GM18858 (cell line): ENCODE results near the gene ZNF718.
"Not testable (repeated sequence)": the region's sequence is repeated elsewhere in the genome, so short reads cannot be mapped to it uniquely, and the experiment has no call there.

ENCODE experiments used
- ATAC-seq: cut with Tn5 transposase; IDR thresholded peaks from one replicate; pipeline ENCODE4 v1.9.1; 2021; ENCODE audit not compliant: unreplicated experiment

Gene ZNF718

DNA sequence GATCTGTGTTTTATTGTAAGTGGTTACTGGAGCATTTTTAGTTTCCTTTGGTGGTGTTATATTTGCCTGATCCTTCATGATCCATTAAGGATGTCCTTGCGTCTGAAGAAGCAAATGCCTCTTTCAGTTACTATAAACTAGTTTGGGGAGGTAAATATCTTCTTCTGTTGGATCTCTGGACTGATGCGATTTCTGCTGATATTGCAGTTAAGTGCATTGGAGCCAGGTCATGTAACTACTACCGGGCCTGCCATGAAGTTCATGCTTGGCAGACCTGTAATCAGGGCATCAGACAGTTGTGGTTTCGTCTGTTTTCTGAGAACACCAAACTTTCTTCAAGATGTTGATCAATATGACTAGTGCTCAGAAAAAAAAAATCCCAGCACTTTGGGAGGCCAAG is 22.9 kb downstream of the ZNF718 start:
- ATAC-seq: no peak

DNA sequence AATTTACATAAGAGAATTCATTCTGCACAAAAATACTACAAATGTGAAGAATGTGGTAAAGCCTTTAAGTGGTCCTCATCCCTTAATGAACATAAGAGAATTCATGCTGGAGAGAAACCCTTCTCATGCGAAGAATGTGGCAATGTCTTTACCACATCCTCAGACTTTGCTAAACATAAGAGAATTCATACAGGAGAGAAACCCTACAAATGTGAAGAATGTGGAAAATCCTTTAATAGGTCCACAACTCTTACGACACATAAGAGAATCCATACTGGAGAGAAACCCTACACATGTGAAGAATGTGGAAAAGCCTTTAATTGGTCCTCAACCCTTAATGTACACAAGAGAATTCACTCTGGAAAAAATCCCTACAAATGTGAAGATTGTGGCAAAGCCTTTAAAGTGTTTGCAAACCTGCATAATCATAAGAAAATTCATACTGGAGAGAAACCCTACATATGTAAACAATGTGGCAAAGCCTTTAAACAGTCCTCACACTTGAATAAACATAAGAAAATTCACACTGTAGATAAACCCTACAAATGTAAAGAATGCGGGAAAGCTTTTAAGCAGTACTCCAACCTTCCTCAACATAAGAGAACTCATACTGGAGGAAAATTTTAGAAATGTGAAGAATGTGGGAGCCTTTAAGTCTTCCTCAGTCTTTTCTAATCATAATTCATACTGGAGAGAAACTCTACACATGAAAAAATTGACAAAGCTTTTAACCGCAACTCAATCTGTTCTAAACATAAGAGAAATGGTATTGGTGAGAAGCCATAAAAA is 37.4 kb downstream of the ZNF718 start:
- no peak for ATAC-seq

DNA sequence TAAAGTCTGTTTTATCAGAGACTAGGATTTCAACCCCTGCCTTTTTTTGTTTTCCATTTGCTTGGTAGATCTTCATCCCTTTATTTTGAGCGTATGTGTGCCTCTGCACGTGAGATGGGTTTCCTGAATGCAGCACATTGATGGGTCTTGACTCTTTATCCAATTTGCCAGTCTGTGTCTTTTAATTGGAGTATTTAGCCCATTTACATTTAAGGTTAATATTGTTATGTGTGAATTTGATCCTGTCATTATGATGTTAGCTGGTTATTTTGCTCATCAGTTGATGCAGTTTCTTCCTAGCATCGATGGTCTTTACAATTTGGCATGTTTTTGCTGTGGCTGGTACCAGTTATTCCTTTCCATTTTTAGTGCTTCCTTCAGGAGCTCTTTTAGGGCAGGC is 45.3 kb downstream of the ZNF718 start:
- not testable (repeated sequence) for ATAC-seq

DNA sequence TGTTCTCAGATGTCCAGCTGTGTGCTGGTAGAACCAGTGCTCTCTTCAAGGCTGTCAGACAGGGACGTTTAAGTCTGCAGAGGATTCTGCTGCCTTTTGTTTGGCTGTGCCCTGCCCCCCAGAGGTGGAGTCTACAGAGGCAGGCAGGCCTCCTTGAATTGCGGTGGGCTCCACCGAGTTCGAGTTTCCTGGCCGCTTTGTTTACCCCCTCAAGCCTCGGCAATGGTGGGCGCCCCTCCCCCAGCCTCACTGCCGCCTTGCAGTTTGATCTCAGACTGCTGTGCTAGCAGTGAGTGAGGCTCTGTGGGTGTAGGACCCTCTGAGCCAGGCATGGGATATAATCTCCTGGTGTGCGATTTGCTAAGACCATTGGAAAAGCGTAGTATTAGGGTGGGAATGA is 47.0 kb downstream of the ZNF718 start:
- ATAC-seq: not testable (repeated sequence)

DNA sequence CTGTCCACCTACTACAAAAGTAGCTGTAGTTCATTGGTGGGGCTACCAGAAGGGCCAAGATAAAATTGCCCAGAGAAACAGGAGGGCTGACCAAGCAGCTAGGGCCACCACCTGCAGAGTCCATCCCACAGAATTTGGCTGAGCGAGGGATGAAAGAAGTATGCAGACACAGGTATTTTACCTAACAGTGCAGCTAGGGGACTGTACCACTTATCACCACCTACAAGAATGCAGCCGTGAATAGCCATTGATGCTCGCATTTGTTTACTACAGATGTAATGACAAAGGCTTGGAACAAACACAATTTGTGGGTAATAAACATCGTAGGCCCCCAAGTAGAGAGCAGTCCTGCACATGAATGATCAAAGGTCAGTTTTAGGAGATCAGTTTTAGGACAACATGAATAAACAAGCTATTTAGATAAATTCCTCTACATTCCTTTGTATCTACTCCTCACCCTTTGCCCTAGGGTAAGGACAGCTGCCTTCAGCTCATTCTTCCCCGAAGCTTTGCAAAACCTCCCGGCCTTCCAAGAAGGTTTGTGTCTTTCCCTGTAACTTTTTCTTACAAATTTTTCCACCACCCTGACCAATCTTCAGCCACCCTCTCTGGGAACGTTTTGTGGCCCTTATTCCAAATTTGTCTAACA is 49.5 kb downstream of the ZNF718 start:
- ATAC-seq: no peak

DNA sequence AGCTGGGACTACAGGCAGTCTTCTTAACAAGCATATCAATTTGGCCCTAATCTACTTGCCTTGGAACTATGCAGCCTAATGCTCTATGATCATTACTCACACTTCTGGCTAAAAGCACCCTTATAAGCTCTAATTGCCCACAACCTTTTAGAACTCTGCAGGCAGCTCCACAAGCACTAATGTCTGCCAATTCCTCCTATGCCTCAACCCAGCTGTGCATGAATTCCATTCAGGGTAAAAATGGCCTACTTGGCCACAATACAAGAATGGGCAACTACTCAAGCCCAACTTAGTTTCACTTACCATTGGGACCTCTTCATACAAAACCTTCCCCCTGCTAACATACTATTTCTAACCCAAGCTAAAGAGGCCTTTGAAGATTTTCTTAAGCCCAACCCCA is 51.7 kb downstream of the ZNF718 start:
- ATAC-seq: no peak

DNA sequence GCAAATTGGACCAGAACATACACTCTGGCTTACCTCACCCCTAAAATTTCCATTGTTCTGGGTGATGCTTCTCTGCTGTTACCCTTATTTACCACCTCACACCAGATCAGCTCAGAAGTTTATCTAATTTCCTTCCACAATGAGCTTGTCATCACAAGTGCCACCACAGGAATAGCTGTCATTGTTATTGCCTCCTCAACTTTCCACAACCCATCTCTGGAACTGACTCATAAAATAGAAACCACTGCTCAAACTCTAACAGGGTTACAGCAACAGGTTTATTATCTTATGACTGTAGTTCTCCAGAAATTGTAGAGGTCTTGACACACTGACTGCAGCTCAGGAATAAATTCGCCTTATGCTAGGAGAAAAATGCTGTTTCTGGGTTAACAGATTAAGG is 52.7 kb downstream of the ZNF718 start:
- ATAC-seq: no peak

DNA sequence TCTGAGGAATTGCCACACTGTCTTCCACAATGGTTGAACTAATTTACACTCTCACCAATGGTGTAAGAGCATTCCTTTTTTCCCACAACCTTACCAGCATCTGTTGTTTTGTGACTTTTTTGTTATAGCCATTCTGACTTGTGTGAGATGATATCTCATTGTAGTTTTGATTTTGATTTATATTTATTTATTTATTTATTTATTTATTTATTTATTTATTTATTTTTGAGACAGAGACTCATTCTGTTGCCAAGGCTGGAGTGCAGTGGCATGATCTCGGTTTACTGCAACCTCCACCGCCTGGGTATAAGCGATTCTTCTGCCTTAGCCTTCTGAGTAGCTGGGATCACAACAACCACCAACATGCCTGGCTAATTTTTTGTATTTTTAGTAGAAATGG is 57.9 kb downstream of the ZNF718 start:
- ATAC-seq: not testable (repeated sequence)

DNA sequence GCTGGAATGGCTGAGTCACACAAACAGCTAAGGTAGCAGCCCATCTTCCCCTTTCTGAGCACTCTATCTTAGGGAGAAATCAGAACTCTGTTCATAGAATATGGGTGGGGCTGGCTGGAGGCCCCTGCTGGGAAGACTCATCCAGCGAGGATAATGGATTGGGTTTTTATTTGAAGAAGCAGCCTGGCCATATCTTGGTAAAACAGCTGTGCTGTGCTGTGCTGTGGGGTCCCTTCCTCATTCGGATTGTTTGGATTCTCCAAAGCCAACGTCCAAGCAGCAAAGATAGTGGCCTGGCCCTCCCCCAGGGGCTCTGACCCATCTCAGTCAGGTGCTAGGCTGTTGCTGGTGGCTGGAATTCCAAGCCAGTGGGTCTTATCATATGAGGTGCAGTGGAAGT is 63.8 kb downstream of the ZNF718 start:
- no peak for ATAC-seq

DNA sequence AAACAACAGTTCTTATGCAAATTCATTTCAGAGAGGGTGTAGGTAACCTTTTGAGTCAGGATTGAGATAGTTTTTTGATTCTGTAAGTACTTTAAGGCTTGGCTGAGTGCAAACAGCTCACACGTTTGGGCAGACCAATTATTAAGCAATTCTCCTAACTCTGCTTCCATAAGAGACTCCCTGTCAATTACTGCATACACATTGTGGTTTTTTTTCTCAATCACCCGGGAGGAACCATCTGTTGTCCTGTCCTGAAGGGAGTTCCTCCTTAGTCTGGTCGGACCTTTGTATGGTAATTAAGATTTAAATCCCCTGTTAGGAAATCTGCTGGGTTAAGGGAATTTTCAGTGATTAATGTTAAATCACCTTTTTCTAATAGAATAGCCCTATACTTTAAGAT is 70.9 kb downstream of the ZNF718 start:
- ATAC-seq: not testable (repeated sequence)

DNA sequence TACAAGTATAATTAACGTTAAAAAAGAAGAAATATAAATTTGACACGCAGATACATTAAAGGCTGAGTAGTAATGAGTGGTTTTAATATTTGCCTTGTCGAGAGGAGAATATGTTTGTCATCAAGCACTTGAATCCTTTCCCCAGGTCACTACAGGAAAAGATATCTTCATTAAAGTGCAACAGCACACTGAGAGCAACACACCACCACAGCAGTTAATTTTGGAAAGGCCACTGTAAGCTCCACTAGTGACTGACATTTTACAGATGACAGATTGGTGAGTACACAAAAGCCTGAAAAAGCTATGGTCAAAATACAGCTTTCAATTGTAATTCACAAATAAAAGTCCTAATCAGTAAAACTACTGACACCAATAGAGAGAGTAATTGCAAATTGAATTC is 76.6 kb downstream of the ZNF718 start:
- ATAC-seq: no peak

DNA sequence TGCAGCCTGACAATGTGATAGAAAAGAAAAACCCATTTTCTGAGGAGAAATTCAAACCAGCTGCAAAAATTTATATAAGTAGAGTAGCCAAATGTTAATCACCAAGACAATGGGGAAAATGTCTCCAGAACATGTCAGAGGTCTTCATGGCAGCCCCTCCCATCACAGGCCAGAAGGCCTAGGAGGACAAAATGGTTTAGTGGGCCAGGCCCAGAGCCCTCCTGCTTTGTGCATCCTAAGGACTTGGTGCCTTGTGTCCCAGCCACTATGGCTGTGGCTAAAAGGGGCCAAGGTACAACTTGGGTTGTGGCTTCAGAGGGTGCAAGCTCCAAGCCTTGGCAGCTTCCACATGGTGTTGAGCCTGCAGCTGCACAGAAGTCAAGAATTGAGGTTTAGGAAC is 78.5 kb downstream of the ZNF718 start:
- ATAC-seq: not testable (repeated sequence)

DNA sequence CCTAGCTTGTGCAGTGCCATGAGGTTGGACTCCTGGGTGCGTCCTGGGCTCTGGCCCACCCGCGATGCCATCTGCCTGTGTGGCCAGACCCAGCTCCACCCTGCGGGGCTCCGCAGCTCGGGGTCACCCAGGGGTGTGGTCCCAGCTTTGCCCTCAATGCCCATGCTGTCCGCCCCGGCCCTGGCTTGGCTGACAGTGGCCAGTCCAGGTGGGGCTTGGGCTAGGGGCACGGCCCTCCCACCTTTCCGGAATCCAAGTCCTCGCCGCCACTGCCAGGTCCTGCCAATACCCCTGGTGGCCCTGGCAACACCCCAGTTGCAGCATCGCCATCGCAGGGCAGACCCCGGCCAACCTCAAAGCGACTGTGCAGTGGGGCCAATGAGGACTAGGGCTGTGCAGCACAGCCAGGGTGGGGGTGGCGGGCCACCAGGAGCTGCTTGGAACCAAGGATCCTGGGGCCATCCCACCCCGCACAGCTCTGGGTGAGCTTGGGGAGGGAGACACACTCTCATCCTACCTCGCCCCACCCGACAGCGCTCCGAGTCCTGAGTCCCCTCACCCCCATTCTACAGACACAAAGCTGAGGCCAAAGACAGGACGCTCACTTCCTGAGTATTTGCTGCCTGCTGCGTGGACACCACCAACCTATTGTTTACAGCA is 80.9 kb downstream of the ZNF718 start:
- ATAC-seq: no peak

DNA sequence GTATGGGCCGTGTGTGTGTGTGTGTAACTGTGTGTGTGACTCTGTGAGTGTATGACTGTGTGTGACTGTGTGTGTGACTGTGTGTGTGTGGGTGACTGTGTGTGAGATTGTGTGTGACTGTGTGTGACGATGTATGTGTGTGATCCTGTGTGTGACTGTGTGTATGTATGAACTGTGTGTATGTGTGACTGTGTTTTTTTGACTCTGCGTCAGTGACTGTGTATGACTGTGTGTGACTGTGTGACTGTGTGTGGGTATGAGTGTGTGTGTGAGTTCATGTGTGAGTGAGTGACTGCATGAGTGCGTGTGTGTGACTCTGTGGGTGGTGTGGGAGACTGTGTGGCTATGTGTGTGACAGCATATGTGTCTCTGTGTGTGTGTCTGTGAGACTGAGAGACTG is 81.8 kb downstream of the ZNF718 start:
- no peak for ATAC-seq

DNA sequence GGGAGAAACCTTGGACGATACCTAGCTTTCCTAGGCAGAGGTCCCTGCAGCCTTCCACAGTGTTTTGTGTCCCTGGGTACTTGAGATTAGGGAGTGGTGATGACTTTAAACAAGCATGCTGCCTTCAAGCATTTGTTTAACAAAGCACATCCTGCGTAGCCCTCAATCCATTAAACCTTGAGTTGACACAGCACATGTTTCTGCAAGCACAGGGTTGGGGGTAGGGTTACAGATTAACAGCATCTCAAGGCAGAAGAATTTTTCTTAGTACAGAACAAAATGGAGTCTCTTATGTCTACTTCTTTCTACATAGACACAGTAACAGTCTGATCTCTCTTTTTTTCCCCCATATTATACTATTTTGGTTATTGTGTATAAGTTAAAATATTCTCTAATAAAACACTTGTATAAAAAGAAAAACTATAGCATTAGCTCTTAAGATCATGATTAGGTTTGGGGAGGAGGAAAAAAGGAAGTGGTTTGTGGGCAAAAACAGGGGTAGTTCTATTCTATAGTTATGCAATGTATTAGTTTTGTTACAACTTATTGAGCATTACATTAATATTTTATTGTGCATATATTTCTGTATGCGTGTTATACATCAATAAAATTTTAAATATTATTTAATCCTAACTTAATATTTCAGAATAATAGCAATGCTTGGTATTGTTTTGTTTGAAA is 84.3 kb downstream of the ZNF718 start:
- not testable (repeated sequence) for ATAC-seq

DNA sequence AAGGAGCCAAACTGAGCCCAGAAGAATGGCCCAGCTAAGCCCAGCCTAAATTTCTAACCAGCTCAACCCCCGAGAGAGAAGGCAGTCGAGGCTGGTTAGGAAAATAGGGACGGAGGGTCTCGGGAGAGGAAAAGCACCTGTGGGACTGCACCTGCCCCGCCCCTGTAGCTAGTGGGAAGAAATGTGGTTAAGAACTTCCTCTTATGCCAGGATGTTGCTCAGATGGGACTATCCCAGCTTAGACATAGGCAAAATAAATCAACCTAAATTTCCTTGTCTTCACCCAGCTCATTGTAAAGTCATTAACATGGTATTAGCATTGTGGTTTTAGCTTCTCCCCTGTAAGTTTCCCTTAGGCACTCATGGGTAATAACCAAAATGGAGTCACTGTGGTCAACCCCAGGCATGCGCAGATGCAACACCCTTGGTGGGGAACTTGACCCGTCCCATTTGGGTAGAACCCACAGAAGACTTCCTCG is 86.8 kb downstream of the ZNF718 start:
- ATAC-seq: no peak

DNA sequence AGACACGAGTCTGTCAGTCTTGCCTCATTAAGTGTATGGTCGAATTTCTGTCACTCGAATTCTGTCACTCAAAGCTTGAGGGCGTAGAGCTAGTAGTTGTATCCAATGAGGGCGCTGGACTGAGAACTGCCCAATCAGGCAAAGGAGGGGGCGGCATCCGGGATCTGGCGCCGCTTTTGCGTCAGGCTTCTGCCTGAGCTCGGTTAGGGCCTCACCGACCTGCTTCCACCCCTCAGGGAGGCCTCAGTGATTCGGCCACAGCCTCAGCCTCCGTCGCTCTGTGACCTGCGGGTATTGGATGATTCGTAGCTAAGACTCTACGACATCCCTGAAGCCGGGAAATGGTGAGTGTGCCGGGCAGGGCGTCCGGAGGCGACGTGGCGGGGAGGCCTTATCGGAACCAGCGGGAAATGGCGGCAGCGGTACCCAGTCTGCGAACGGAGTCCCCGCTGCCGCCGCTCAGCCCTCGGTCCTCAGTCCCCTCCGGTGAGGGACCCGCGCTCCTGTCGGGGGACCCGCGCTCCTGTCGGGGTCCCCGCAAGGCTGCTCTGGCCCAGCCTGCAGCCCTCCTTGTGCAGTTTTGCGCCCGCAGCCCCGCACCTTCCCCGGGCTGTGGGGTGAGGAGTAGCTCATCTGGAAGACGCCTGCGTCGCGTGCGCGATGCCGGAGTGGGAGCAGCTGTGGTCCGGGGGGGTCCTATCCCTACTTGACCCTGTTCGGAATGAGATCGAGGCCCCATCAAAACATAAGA is 88.3 kb downstream of the ZNF718 start:
- ATAC-seq: no peak

DNA sequence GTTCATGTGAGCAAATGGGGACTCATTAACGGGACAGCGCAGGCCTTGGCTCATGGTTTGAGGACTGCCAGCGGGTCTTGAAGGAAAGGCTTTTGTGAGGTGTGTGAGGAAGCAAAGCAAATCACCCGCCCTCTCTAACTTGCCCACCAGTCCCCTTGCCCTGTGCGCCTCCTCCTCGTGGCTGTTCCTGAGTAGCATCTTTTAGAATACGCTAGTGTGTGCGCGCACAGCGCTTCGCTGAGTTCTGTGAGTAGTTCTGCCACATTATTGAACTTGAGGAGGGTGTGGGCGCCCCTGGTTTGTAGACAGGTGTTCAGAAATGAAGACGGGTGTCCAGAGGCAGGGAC is 88.9 kb downstream of the ZNF718 start:
- ATAC-seq: not testable (repeated sequence)
